Neural cell (in vitro differentiated cells): ENCODE measurements around the gene TCF20. TPM values are rescaled to one million over a fixed set of nuclear protein-coding genes. Genes with fewer than 3 reads are reported as not detected.
A peak's percentile ranks its signal among the peaks of the same experiment; 100 is the strongest.

Source experiments
- H2AFZ ChIP-seq: fragments of 200-600, 300-800 bp; sonication (generic), shearing (Covaris generic); 2 replicates; pipeline ENCODE4 v1.6.0; 2014; ENCODE audit warnings: low read depth, mild to moderate bottlenecking, antibody characterized with exemption, low read length, moderate library complexity
- H3F3A ChIP-seq: fragments of 200-600 bp; shearing (Covaris generic); 2 replicates; pipeline ENCODE4 v1.6.1; 2016; ENCODE audit warnings: mild to moderate bottlenecking, moderate library complexity, mixed read lengths, antibody characterized with exemption, low read length; ENCODE audit not compliant: insufficient read depth, poor library complexity, severe bottlenecking
- H3K27ac ChIP-seq: fragments of 200-600, 300-800 bp; sonication (generic), shearing (Covaris generic); 2 replicates; pipeline ENCODE4 v1.5.1; 2014; ENCODE audit warnings: mild to moderate bottlenecking, low read length, moderate library complexity
- H3K27me3 ChIP-seq: fragments of 300-800, 200-600 bp; sonication (generic), shearing (Covaris generic); 2 replicates; pipeline ENCODE4 v1.6.0; 2014; ENCODE audit warnings: mild to moderate bottlenecking, low read depth, low read length, moderate library complexity; ENCODE audit not compliant: insufficient read depth
- H3K36me3 ChIP-seq: fragments of 300-800, 200-600 bp; sonication (generic), shearing (Covaris generic); 2 replicates; pipeline ENCODE4 v1.5.1; 2014; ENCODE audit warnings: mild to moderate bottlenecking, antibody characterized with exemption, low read length, moderate library complexity; ENCODE audit not compliant: insufficient read depth
- H3K4me2 ChIP-seq: fragments of 300-800, 200-600 bp; sonication (generic), shearing (Covaris generic); 2 replicates; pipeline ENCODE4 v1.6.0; 2014; ENCODE audit warnings: mild to moderate bottlenecking, low read length
- H3K4me3 ChIP-seq: fragments of 300-800, 200-600 bp; sonication (generic), shearing (Covaris generic); 2 replicates; pipeline ENCODE4 v1.5.1; 2014; ENCODE audit warnings: mild to moderate bottlenecking, low read length, moderate library complexity
- H3K79me2 ChIP-seq: fragments of 200-600 bp; shearing (Covaris generic); replicated peaks from 2 replicates; pipeline ENCODE4 v1.6.0; 2014; ENCODE audit warnings: mild to moderate bottlenecking, low read length, moderate library complexity; ENCODE audit not compliant: insufficient read depth
- H3K9ac ChIP-seq: fragments of 300-800, 200-600 bp; sonication (generic), shearing (Covaris generic); 2 replicates; pipeline ENCODE4 v1.6.1; 2016; ENCODE audit warnings: mild to moderate bottlenecking, low read length, mixed read lengths
- H3K9me2 ChIP-seq: fragments of 200-600 bp; shearing (Covaris generic); 2 replicates; pipeline ENCODE4 v1.6.1; 2016; ENCODE audit warnings: mild to moderate bottlenecking, low read length, mixed read lengths; ENCODE audit not compliant: insufficient read depth
- H3K9me3 ChIP-seq: fragments of 200-600, 300-800 bp; sonication (generic), shearing (Covaris generic); 2 replicates; pipeline ENCODE4 v1.6.1; 2016; ENCODE audit warnings: mild to moderate bottlenecking, mixed run types, low read length, moderate library complexity, mixed read lengths
- H4K20me1 ChIP-seq: fragments of 200-600 bp; shearing (Covaris generic); 2 replicates; pipeline ENCODE4 v1.6.1; 2016; ENCODE audit warnings: mild to moderate bottlenecking, mixed run types; ENCODE audit not compliant: insufficient read depth
- EP300 ChIP-seq: fragments of 450-650 bp; conservative IDR thresholded peaks from 2 replicates; pipeline ENCODE4 v1.6.1; 2014; ENCODE audit warnings: antibody characterized with exemption, mild to moderate bottlenecking, moderate library complexity; ENCODE audit not compliant: poor library complexity, severe bottlenecking
- EZH2 ChIP-seq: fragments of 200-600, 300-800 bp; shearing (Covaris generic), sonication (generic); IDR thresholded peaks from 2 replicates; pipeline ENCODE4 v1.6.1; 2014; ENCODE audit warnings: antibody characterized with exemption, low read length, borderline replicate concordance, mild to moderate bottlenecking; ENCODE audit not compliant: insufficient read depth, poor library complexity, severe bottlenecking
- MXI1 ChIP-seq: fragments of 450-650 bp; conservative IDR thresholded peaks from 2 replicates; pipeline ENCODE4 v1.6.1; 2014; ENCODE audit warnings: antibody characterized with exemption, mild to moderate bottlenecking; ENCODE audit not compliant: poor library complexity, severe bottlenecking
- POLR2AphosphoS5 ChIP-seq: IDR thresholded peaks from 2 replicates; pipeline ENCODE4 v1.6.1; 2012
- RAD21 ChIP-seq: fragments of 450-650 bp; conservative IDR thresholded peaks from 2 replicates; pipeline ENCODE4 v1.6.1; 2014; ENCODE audit warnings: antibody characterized with exemption, mild to moderate bottlenecking, moderate library complexity
- SMC3 ChIP-seq: fragments of 450-650 bp; conservative IDR thresholded peaks from 2 replicates; pipeline ENCODE4 v1.6.1; 2014; ENCODE audit warnings: antibody characterized with exemption, mild to moderate bottlenecking, moderate library complexity; ENCODE audit not compliant: poor library complexity
- TAF1 ChIP-seq: IDR thresholded peaks from 2 replicates; pipeline ENCODE4 v1.6.1; 2012; ENCODE audit warnings: low read depth
- polyA plus RNA-seq: library from polyadenylated mRNA; depleted of rRNA; stranded (reverse); fragments of >200 nt; gene quantifications from 2 replicates; pipeline ENCODE4 v1.2.3, GENCODE V29; 2014
- TF ChIP-seq, protein P1 (sequence below): IDR thresholded peaks from 2 replicates; pipeline ENCODE4 v1.6.1; 2012; ENCODE audit warnings: borderline replicate concordance
- TF ChIP-seq, protein P2 (sequence below): fragments of 450-650 bp; IDR thresholded peaks from 2 replicates; pipeline ENCODE4 v1.5.1; 2014; ENCODE audit warnings: antibody characterized with exemption, mild to moderate bottlenecking, moderate library complexity; ENCODE audit not compliant: poor library complexity, severe bottlenecking

TCF20 gene
- polyA plus RNA-seq, 1 donor from 2014 or later: 21.9 TPM

DNA sequence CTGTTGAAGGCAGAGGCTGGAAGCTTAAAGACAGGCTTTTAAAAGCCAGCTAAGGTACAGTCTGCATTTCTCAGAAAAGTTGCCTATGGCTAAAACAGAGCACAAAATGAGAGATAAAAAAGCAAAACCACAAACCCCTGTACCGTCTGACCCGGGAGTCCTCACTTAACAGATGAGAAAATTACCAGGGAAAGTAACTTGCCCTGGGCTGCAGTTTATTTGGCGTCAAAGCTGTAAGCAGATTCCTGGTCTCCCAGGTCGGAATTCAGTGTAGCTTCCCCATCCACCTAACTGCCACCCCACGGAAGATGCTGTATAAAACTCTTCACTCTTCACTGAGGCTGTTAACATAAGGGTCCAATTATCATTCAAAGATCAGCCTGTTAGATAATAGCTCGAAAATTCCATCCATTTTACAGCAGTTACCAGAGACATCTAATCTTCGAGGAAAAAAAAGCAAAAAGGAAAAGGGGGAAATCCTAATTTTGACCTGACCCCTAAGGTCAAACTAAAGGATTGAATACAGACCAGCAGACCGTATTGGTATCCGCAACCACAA is 1.5 kb downstream of the TCF20 start:
- H3K9me2 ChIP-seq: no peaks in the 10 kb centered on the region
- H3K79me2 ChIP-seq: peaks cover 61% of the 10 kb centered on the region
- H4K20me1 ChIP-seq: peaks cover 19% of the 10 kb centered on the region
- TF ChIP-seq SMC3: no peak
- no peak for TF ChIP-seq EP300
- no peak for TF ChIP-seq RAD21
- TF ChIP-seq, protein P1, sequence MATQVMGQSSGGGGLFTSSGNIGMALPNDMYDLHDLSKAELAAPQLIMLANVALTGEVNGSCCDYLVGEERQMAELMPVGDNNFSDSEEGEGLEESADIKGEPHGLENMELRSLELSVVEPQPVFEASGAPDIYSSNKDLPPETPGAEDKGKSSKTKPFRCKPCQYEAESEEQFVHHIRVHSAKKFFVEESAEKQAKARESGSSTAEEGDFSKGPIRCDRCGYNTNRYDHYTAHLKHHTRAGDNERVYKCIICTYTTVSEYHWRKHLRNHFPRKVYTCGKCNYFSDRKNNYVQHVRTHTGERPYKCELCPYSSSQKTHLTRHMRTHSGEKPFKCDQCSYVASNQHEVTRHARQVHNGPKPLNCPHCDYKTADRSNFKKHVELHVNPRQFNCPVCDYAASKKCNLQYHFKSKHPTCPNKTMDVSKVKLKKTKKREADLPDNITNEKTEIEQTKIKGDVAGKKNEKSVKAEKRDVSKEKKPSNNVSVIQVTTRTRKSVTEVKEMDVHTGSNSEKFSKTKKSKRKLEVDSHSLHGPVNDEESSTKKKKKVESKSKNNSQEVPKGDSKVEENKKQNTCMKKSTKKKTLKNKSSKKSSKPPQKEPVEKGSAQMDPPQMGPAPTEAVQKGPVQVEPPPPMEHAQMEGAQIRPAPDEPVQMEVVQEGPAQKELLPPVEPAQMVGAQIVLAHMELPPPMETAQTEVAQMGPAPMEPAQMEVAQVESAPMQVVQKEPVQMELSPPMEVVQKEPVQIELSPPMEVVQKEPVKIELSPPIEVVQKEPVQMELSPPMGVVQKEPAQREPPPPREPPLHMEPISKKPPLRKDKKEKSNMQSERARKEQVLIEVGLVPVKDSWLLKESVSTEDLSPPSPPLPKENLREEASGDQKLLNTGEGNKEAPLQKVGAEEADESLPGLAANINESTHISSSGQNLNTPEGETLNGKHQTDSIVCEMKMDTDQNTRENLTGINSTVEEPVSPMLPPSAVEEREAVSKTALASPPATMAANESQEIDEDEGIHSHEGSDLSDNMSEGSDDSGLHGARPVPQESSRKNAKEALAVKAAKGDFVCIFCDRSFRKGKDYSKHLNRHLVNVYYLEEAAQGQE: no peak
- no peak for TF ChIP-seq MXI1
- TF ChIP-seq TAF1: no peak
- no peak overlapping the region for H2AFZ ChIP-seq
- H3K4me2 ChIP-seq: peak overlapping the region; percentile 67
- H3K27me3 ChIP-seq: no peaks in the 10 kb centered on the region
- H3K4me3 ChIP-seq: peak overlapping the region; percentile 97
- H3K36me3 ChIP-seq: no peaks in the 10 kb centered on the region
- H3K27ac ChIP-seq: peak overlapping the region; percentile 70
- H3F3A ChIP-seq: no peaks in the 10 kb centered on the region
- H3K9ac ChIP-seq: peak overlapping the region; percentile 87
- no peaks in the 10 kb centered on the region for H3K9me3 ChIP-seq

DNA sequence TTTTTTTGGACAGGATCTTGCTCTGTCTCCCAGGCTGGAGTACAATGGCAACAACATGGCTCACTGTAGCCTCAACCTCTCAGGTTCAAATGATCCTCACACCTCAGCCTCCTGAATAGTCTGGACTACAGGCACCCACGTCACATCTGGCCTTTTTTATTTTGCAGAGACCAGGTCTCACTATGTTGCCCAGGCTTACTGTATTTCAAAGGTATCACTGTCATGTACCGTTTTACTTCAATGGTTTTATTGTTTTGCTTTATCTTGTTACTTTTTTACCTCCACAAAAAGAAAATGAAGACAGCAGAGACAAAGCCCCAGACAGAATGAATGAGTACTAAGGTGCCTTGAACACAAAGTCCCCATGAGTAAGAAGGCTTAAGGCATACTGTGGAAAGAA is 5.1 kb downstream of the TCF20 start:
- Histone ChIP-seq H3K36me3 (no peaks in the 10 kb centered on the region), H3K27me3 (no peaks in the 10 kb centered on the region), H2AFZ (no peak overlapping the region), H3K4me3 (no peak overlapping the region), H4K20me1 (peaks cover 36% of the 10 kb centered on the region), H3K9ac (no peak overlapping the region), H3K79me2 (peaks cover 79% of the 10 kb centered on the region), H3K9me3 (no peaks in the 10 kb centered on the region), H3K27ac (no peak overlapping the region), H3F3A (no peaks in the 10 kb centered on the region), H3K9me2 (no peaks in the 10 kb centered on the region), H3K4me2 (no peak overlapping the region)
- TF ChIP-seq RAD21 (no peak), SMC3 (no peak), EP300 (no peak), MXI1 (no peak), EZH2 (no peak), TAF1 (no peak), POLR2AphosphoS5 (no peak)
- TF ChIP-seq, protein P2, sequence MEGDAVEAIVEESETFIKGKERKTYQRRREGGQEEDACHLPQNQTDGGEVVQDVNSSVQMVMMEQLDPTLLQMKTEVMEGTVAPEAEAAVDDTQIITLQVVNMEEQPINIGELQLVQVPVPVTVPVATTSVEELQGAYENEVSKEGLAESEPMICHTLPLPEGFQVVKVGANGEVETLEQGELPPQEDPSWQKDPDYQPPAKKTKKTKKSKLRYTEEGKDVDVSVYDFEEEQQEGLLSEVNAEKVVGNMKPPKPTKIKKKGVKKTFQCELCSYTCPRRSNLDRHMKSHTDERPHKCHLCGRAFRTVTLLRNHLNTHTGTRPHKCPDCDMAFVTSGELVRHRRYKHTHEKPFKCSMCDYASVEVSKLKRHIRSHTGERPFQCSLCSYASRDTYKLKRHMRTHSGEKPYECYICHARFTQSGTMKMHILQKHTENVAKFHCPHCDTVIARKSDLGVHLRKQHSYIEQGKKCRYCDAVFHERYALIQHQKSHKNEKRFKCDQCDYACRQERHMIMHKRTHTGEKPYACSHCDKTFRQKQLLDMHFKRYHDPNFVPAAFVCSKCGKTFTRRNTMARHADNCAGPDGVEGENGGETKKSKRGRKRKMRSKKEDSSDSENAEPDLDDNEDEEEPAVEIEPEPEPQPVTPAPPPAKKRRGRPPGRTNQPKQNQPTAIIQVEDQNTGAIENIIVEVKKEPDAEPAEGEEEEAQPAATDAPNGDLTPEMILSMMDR: no peak
- TF ChIP-seq, protein P1: no peak
